ENCODE data around the gene ESPNL.

GRCh38 chr2:238092486-238093035 lies 7.6 kb upstream of the ESPNL start:
- TF ChIP-seq, protein P1, sequence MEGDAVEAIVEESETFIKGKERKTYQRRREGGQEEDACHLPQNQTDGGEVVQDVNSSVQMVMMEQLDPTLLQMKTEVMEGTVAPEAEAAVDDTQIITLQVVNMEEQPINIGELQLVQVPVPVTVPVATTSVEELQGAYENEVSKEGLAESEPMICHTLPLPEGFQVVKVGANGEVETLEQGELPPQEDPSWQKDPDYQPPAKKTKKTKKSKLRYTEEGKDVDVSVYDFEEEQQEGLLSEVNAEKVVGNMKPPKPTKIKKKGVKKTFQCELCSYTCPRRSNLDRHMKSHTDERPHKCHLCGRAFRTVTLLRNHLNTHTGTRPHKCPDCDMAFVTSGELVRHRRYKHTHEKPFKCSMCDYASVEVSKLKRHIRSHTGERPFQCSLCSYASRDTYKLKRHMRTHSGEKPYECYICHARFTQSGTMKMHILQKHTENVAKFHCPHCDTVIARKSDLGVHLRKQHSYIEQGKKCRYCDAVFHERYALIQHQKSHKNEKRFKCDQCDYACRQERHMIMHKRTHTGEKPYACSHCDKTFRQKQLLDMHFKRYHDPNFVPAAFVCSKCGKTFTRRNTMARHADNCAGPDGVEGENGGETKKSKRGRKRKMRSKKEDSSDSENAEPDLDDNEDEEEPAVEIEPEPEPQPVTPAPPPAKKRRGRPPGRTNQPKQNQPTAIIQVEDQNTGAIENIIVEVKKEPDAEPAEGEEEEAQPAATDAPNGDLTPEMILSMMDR (IDR thresholded peaks at IDR 0.05; ENCODE audit: insufficient read depth, low read length, poor library complexity, severe bottlenecking) = no peak
- TF ChIP-seq EZH2phosphoT487 (conservative IDR thresholded peaks at IDR 0.05; ENCODE audit: low read length) = no peak

Measured in SU-DHL-6 (cell line).